ENCODE results near the gene RAB6B.

RAB6B gene

DNA sequence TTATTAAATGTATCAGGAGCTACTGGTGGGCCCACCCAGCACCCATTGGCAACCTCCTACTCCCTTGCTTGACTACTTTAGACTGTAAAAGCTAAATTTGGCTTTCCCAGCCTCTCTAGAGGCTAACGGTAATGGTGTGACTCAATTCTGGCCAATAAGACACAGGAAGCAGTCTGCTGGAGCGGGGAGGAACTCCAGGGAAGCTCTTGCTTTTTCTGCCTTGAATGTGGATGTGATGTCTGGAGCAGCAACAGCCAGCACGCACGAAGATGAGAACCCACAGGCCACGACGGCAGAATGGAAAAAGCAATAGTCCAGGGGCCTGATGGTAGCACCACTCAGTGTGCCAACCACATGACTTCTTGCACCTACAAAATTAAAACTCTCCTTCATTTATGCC lies 39.9 kb downstream of the RAB6B start:
- DNase-seq = no peak

DNA sequence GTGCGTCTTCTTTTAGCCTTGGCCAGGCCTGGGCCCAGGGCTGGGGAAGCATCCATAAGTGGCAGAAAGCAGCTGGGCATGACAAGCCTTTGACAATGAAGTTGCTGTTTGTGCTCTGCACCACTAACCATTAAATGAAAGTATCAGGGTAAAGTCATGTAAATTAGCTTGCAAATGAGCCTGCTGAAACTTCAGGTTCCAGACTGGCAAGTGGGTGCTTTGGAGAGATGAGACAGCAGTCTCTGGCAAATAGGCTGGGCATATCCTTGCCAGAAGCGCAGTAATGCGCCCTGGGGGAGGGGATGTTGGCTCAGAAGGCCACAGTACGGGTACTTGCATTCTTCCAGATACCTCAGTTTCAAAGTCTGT lies 40.7 kb downstream of the RAB6B start:
- no peak for DNase-seq

DNA sequence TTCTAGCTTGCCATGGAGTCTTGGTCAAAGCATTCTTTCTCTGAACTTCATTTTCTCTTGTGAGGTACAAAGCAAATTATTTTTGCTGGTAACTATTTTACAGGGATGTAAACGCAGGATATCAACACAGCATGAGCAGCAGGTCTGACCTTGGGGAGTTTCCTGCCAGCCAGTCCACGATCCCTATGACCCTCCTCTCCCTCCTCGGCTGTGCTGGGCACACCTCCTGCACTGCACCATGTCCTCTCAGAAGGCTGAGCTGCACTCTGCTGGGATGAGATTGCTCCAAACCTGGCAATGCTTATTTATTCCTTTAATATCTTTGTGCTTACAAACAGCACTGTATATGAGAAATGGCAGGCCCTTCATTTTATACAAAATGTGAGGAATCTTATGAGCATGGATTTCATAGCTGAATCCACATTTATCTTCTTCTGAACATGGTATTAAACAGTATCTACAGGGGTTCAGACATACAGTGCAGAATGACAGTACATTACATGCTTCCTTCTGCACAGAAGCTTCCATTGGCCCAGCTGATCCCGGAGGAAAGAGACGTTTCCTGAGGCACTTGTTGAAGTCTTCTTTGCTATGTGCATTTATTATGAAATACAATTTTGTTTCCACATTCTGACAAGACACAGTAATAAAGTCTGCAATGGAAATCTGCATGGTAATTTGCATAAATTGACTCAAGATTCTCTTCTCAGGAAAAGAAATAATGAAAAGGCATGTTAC lies 41.2 kb downstream of the RAB6B start:
- no peak for DNase-seq

DNA sequence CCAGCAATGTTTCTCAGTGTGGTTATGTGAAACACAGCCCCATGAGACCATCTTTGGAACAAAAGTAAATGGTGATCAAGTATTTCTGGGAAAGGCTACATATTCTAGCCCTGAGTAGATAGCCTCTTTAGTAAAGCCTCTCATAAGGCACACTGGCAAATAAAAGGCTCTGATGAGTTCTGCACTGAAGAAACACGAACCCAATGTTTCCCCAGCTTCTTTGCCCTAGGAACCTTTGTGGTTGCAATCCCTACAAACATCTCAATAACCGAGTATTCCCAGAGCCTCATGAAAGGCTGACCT lies 41.8 kb downstream of the RAB6B start:
- DNase-seq = no peak

DNA sequence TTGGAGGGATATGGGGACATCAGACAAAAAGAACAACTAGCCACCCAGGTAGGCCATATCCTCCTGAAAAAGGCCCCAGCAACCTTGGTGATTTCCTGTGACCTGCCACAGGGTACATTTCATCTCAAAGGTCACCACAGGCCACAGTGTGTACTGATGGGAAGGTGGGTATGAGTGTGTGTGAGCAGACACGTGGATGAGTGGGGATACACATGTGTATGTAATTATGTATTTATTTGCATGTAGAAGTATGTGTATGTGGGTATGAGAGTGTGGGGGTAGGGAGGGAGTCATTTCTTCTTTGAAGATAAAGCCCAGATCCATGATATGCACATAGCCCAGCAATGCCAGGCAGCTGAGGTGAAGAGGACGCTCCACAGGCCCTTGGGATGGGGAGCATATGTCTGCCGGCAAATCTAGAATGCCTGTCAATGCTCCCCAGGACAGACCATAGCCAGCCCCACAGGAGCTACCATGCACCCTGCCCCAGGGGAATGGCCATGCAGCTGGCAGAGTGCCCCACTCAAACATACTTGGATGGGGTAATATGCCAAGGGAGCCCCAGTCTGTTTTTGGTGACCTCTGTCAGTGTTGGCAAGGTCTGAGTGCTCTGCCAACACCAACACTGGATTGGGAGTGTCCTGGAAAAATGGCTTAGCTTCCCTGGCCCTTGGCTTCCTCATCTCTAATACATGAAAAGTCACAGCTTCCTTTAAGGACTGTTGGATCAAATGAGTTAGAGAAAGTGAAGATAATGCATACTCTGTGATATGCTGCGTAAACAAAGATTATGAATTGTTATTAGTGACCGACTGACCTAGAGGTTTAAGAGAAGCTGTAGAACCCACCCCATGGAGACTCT lies 42.4 kb downstream of the RAB6B start:
- DNase-seq = no peak

DNA sequence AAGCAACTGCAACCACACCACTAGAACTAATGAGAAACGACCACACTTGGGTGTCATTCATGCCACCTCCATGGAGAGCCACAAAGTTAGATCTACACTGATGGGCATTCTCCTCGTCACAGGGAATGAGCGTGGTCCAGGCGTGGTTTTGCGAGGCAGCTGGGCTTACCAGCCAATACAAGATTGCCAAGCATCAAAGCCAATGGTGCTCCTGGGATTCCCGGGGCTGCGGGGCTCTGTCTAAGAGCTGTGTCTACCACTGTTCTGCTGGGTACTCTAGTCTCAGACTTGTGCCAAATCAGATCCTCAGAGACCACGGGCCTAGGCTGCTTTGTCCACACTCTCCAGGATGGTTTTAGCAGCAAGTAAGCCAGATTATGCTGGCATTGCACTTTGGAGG lies 43.8 kb downstream of the RAB6B start:
- DNase-seq = no peak

DNA sequence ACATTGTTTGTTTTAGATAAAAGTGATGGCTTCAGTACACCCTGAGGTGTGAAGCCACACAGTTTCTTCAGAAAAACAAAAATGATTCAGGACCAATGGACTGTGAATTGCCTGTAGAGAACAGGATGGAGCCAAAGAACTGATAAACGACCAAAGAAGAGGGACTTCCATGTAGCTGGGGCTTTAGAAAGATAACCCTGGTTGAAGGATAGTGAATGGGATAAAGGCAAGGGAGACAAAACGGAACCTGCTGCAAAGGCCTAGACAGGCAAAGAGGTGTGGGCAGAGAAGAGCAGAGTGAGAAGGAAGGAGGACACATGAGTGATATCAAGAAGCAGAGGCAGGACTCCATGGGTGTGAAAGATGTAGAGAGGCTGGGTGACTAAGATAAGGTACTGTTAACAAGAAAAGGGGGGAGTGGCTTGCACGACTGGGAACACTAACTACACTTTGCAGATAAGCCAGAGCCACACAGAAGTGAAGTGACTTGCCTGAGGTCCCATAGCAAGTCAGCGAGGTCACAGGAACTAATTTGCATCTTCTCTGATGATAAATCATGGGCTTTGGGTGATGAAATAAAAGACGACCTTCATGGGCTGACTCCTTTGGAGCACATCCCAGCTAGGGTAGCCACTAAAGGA lies 44.3 kb downstream of the RAB6B start:
- DNase-seq = peak; percentile 55

DNA sequence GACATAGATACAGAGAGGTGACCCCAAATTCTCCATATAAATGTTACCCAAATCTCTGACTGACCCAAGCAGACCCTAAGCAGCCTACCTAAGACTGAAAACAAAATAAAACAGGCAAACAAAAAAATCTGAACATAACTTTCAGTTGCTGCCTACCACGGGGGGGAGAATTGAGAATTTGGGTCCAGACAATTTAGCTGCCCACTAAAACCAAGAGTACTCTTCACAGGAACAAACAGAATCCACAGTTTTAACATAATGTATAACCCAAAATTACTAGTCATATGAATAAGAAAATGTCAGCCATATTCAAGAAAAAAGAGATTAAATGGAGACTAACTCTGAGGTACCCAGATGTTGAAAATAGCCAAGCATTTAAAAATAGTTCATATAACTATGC lies 45.6 kb downstream of the RAB6B start:
- no peak for DNase-seq

DNA sequence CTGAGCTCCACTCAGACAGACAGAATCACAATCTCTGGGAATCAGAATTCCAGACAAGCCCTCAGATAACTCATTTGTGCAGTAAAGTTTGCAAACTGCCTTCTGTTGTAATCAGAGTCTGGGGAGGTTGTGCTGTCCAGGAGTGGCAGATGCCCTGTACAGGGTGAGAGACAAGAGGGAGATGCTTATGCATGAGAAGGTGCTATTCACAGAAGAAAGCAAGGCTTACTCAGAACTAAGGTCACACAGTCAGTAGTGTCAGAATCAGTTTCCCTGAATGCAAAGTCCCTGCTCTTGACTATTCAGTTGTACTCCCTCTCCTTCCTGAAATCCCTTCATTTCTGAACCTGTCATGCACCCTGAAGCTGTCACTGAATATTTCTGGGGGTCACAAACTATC lies 46.3 kb downstream of the RAB6B start:
- peak; percentile 26 for DNase-seq

DNA sequence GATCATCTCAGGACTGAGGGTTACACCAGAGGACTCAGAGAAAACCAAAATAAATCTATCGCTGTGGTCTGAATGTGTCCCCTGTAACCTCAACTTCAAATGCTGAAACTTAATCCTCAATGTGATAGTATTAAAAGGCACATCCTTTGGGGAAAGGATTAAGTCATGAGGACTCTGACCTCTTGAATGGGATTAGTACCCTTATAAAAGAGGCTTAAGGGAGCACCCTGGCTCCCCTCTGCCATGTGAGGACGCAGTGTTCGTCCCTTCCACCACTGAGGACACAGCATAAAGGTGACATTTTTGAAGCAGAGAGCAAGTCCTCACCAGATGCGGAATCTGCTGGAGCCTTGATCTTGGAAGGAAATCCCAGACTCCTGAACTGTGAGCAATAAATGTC lies 50.6 kb downstream of the RAB6B start:
- DNase-seq = no peak

DNA sequence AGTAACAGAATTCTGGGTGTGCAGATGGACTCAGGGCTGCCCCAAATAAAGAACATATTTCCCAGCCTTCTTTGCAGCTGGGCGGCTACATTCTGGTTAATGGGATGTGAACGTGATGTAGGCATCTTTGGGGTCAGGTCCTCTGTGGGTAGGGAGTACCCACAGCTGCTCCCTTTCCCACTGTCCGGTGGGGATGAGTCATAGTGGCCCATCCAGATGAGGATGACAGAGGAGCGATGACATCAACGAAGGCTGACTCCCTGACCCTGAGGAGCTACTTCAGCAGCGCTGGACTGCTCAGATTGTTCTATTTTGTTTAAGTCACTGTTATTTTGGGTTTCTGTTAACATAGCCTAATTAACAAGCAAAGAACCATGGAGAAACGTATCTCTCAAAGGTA lies 52.0 kb downstream of the RAB6B start:
- no peak for DNase-seq

DNA sequence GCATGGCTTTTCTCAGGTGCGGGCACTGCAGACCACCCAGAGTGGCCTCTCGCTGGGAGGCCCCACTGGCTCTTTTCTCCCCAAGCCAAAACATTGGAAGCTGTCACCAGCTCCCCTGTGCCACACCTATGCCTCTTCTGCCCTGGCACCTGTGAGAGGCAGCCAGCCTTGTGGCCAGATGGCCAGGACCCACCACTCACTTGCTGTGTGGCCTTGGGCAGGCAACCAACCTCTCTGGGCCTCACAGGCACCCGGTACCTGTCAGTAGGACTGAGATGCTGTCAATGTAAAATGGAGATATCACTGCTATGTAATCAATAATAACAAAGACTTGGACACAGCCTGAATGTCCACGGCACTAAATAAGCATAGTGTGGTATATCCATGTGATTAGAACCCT lies 53.5 kb downstream of the RAB6B start:
- DNase-seq = no peak

DNA sequence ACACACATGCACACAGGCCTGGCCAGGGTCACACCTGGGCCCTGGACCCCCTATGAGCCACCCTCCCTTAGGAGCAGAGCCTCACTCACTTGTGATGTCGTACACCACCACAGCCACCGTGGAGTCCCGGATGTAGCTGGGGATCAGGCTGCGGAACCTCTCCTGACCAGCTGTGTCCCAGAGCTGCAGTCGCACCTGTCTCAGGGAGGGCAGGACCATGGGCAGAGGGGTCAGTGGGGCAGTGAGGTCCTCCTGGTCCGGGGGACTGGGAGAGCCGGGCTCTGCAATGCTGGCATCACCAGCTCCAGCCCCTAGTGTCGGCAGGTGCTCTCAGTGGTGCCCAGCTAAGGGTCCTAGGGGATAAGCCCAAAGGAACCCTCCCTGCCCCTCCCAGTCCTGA lies 54.5 kb downstream of the RAB6B start:
- DNase-seq = no peak

DNA sequence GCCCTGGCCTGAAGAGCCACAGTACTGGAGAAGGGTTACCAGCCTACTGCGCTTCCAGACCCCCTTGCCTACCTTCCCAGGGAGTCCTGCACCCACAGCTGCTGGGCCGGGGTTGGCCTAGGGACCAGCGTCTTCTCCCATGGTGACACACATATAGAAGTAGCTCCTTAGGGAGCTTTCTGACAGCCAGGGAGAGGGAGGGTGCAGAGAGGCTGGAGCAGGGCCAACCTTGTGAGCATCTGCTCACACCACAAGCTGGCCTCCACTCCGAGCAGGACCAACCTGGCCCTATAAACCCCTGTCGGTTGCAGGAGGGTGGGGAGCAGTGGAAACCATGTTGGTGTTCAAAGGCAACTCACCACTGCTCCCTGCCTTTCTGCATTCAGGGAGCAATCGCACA lies 54.9 kb downstream of the RAB6B start:
- no peak for DNase-seq

DNA sequence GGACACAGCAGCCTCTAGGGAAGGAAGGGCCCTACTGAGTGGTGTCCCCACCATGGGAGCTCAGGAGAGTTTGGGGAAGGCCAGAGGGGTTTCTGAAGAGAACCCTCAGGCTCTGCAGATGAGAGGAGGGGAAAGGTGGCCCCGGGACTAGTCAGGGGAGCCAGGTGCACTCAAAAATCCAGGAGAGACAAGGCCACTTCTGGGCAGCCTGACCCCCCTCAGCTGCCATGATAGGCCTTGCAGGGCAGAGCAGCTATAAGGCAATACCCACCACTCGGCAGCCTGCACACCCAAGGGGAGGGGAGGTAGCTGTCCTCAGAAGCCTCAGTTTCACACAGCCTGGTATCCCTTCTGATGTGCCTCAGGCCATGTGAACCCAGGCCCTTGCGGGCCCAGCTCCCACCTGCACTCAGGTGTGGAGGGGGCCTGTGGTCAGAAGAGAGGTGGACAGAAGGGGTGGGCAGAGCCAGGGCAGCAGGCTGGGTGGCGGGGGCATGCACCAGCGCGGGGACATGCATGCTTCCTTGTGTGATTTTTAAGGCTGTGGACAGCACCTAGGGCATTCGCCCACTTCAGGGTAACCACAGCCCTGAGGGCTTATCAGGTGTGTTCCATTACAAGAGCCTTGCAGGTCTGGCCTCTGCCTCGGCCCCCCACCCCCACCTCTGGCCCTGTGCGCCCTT lies 55.5 kb downstream of the RAB6B start:
- no peak for DNase-seq

DNA sequence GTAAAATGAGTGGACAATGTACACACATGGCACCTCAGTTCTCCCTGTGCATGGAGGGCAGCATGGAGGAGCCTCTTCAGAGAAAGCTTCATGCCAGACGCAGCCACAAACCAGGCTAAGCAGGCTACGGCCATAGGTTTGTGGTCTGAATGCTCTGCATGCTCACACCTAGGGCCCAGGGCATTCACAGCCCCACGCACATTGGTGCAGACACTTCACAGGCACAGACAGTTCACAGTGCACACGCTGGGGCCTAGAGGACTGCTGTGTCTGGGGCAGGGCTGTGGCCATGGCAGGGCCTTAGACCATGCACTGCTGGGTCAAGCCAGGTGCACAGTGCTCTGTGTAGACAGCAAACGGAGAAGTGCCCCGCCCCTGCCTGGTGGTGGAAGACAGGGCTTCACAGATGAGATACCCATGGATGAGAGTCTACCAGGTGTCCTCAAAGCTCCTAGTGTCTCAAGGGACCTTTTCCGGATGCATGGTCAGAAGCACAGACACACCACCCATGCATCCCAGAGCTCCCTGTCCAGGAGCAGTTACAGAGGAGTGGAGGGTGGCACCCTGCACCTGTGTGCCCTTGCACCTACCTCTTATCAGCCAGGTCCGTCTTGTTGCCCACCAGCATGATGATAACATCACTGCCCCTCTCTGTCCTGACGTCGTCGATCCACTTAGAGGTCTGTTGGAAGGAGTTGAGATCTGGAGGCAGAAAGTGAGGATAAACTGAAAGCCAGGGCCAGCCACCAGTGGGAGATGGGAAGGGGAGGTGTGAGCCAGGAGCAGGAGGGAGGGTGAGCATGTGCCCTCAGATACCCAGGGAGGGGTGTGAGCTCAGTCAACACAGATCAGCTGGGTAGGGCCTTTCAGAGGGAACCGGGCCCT lies 56.5 kb downstream of the RAB6B start:
- no peak for DNase-seq

DNA sequence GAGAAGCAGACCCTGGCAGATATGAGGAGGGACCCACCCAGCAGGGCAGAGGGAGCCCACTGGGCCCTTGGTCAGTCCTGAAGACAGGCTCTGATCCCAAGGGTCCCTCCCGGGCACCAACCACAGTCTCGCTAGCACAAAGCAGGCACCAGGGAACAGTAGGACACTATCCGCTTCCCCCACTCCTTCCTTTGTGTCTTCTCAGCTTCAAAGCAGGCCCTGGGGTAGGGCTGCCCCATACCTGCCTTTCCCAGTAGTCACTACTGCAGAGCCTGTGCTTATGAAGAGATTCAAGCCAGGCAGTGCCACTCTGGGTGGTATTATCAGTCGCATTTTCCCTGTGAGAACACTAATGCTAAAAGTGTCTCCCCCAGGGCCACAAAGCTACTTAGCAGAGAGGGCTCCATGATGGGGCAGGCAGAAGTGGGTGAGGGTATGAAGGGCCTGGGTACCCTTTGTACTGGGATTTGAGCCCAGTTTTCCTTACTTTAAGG lies 57.3 kb downstream of the RAB6B start:
- DNase-seq = no peak

DNA sequence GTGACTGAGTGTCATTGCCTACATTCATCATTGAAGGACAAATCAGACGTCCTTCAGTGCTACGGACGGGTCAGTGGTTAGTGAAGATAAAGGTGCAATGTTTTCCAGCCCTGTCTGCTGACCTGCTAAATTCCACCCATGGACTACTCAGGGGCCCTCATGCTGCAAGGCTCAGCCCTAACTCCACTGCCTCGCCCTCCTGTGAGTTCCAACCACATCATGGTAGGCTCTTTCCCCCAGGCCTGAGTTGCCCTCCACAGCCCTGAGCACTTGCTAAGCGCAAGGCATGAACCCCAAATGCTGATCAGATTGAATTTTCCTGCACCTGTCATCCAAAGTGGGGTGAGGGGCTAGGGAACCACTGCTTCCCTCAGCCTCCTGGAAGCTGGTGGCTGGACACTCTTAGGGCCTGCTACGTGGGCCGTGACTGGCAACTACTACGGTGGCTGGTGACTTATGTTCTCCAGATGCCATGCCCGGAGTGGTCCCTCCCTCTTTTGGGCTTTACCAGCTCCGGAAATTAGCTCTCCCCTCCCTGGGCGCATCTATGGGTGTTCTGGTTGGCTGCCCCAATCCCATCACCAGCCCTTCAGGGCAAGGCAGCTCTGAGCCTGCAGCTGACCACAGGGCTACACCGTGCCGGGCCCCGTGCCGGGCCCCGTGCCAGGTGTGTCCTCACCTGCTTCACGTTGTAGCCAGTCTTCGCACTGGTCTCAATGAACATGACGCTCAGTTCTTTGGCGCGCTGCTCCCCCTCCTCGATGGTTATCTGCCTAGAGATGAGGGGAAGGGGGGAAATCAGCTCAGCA lies 58.0 kb downstream of the RAB6B start:
- DNase-seq = no peak

DNA sequence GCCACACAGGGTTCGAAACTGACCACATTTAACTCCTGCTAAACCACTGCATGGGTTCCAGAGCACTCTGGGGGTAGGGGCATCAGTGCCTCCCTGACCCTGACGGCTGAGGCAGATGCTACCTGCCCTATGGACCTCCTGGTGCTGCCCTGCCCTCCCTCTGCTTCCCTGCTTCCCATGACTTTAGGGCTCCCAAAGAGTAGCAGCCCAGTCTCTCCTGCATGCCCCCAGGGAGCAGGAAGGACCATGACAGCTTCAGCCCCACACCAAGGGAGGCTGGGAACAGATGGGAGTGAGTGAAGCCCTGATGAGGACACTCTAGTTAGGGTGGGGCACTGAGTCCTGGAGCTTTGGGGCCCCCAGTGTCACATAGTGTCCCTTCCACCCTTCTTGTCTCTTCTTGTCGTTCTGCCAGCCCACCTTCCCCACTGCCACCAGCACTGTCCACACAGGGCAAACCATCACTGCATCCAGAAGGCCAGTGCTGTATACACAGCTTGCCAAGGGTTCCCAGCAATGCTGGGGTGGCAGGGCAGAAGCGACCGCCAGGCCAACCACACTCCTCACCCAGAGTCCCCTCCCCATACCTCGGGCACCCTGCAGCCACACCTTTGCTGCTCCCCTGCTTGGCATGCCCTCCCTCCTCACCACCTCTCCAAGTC lies 59.1 kb downstream of the RAB6B start:
- no peak for DNase-seq

DNA sequence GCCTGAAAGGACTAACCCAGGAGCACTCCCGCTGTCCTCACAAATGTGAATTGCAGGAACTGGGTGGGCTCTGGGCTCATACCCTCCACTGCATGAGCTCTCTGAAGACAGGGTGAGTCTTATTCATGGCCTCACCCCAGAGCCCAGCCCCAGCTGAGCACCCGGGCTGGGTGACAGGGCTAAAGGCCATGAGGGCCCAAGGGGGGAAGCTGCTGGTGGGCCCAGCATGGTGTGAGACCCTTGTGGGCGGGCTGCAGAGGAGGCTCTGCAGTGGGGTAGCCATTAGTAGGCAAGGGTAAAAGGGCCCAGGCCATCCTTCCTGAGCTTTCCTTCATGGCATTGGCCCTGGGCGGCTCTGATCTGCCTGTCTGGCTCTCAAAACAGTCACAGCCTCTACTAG lies 59.7 kb downstream of the RAB6B start:
- DNase-seq = no peak

DNA sequence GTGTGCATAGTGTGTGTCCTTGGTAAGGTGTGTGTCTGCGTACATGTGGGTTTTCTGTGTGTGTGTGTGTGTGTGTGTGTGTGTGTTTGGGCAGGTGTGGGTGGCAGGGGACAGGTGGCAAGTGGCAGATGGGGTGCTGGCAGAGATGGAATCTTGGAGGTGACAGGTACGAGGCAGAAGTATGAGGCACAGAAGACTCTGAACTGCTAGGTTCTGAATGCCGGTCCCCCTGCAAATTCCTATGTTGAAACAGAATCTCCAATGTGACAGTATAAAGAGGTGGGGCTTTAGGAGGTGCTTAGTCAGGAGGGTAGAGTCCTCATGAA lies 60.3 kb downstream of the RAB6B start:
- DNase-seq = no peak
